HepG2 (cell line): ENCODE measurements around the gene GOLGB1. TPM values are rescaled to one million over a fixed set of nuclear protein-coding genes. Genes with fewer than 3 reads are reported as not detected.

ENCODE experiments used
- ATAC-seq: fragments of 200-7000 bp; cut with Tn5 transposase; 3 replicates; pipeline ENCODE4 v1.9.1; 2020; ENCODE audit warnings: mild to moderate bottlenecking, moderate library complexity
- BruUV-seq: library from RNA; stranded (reverse); fragments of 400-500 nt; replicated peaks from 2 replicates; lab custom pipeline; 2021; lab: Mats Ljungman, UMichigan
- CTCF ChIA-PET: fragments of 300-600 bp; formaldehyde crosslinking; extraction: SDS; loops from one replicate; lab custom pipeline; 2021; ENCODE audit warnings: low total read pairs, inconsistent platforms, low intra/inter-chr PET ratio; lab: Yijun Ruan, JAX
- POLR2A ChIA-PET: fragments of 350-600 bp; sonication (Branson Sonifier 250); formaldehyde crosslinking; loops from one replicate; lab custom pipeline; 2020; ENCODE audit warnings: antibody characterized with exemption, inconsistent platforms; lab: Yijun Ruan, JAX
- DNase-seq: peaks from one replicate; pipeline ENCODE4 v3.0.0-alpha.2; 2015; ENCODE audit warnings: low spot score
- FAIRE-seq: peaks from 3 replicates; lab custom pipeline; 2011; peaks lifted over from hg19 to GRCh38; lab: Jason Lieb, UNC
- H2AFZ ChIP-seq: one replicate; pipeline ENCODE4 v1.6.1; 2011; ENCODE audit warnings: low read length, inconsistent platforms
- H3K27ac ChIP-seq: fragments of 300-600 bp; 3 replicates; pipeline ENCODE4 v1.8.0; 2011; ENCODE audit warnings: mixed run types, mild to moderate bottlenecking, mixed read lengths, low read length, inconsistent platforms; ENCODE audit not compliant: insufficient read depth; ENCODE audit errors: extremely low read length
- H3K27me3 ChIP-seq, 2 experiments: fragments of 200-600 bp in 1 of 2; 2 replicates in 1 of 2; 3 replicates in 1 of 2; pipeline versions ENCODE4 v1.6.0 to v1.8.0; 2011; ENCODE audit warnings: low read length in 2 of 2, mild to moderate bottlenecking in 2 of 2, moderate library complexity in 2 of 2, inconsistent platforms in 1 of 2; ENCODE audit not compliant: insufficient read depth in 2 of 2, control insufficient read depth in 1 of 2
- H3K36me3 ChIP-seq, 2 experiments: fragments of 200-600 bp in 1 of 2; replicated peaks in 1 of 2; 2 replicates in 1 of 2; 3 replicates in 1 of 2; pipeline versions ENCODE4 v1.5.1 to v1.8.0; 2011; ENCODE audit warnings: low read length in 2 of 2, inconsistent platforms in 1 of 2; ENCODE audit not compliant: insufficient read depth in 2 of 2, control insufficient read depth in 1 of 2
- H3K4me1 ChIP-seq: 2 replicates; pipeline ENCODE4 v1.5.1; 2012; ENCODE audit warnings: low read length, inconsistent platforms; ENCODE audit not compliant: insufficient read depth
- H3K4me2 ChIP-seq: 2 replicates; pipeline ENCODE4 v1.6.0; 2011; ENCODE audit warnings: low read depth, low read length, inconsistent platforms
- H3K4me3 ChIP-seq, 3 experiments: fragments of 200-600 bp in 1 of 3; sonication (generic), shearing (Covaris generic) in 1 of 3; replicated peaks in 1 of 3; 2 replicates each; pipeline ENCODE4 v1.5.1; 2011 to 2016; ENCODE audit warnings: low read length in 3 of 3, inconsistent platforms in 2 of 3, low read depth in 2 of 3, mild to moderate bottlenecking in 2 of 3, control low read depth in 1 of 3, mixed read lengths in 1 of 3; ENCODE audit not compliant: insufficient read depth in 1 of 3
- H3K79me2 ChIP-seq: one replicate; pipeline ENCODE4 v1.6.1; 2011; ENCODE audit warnings: low read length, inconsistent platforms; ENCODE audit not compliant: insufficient read depth
- H3K9ac ChIP-seq: 2 replicates; pipeline ENCODE4 v1.6.0; 2011; ENCODE audit warnings: mild to moderate bottlenecking, low read depth, low read length, inconsistent platforms; ENCODE audit not compliant: insufficient read depth
- H3K9me3 ChIP-seq: 2 replicates; pipeline ENCODE4 v1.5.1; 2012; ENCODE audit warnings: mild to moderate bottlenecking, low read length
- H4K20me1 ChIP-seq: 2 replicates; pipeline ENCODE4 v1.6.0; 2011; ENCODE audit warnings: inconsistent platforms, mild to moderate bottlenecking, low read length, moderate library complexity; ENCODE audit not compliant: insufficient read depth
- DMTF1 ChIP-seq: sonication (generic); formaldehyde crosslinking; IDR thresholded peaks from 2 replicates; pipeline ENCODE4 v1.4.0; 2020; ENCODE audit warnings: mild to moderate bottlenecking, missing genetic modification reagents
- HNF4A ChIP-seq: sonication (generic); formaldehyde crosslinking; IDR thresholded peaks from 2 replicates; pipeline ENCODE4 v1.4.0; 2020; ENCODE audit warnings: missing genetic modification reagents
- KDM3A ChIP-seq: IDR thresholded peaks from 2 replicates; pipeline ENCODE4 v1.6.1; 2018; ENCODE audit warnings: low read depth, missing compliant biosample characterization
- KDM5A ChIP-seq: fragments of 200-600 bp; sonication (generic); IDR thresholded peaks from 2 replicates; pipeline ENCODE4 v1.7.0; 2018; ENCODE audit warnings: antibody characterized with exemption, mild to moderate bottlenecking, low read length, borderline replicate concordance
- MLXIP ChIP-seq: sonication (generic); formaldehyde crosslinking; IDR thresholded peaks from 2 replicates; pipeline ENCODE4 v1.9.0; 2021; ENCODE audit warnings: missing genetic modification reagents, borderline replicate concordance
- MYPOP ChIP-seq: sonication (generic); formaldehyde crosslinking; IDR thresholded peaks from 2 replicates; pipeline ENCODE4 v1.8.1; 2023; ENCODE audit warnings: mild to moderate bottlenecking, moderate library complexity, missing genetic modification reagents
- NPAS2 ChIP-seq: sonication (generic); formaldehyde crosslinking; IDR thresholded peaks from 2 replicates; pipeline ENCODE4 v1.8.0; 2022; ENCODE audit warnings: mild to moderate bottlenecking, missing genetic modification reagents, borderline replicate concordance
- POLR2AphosphoS2 ChIP-seq: IDR thresholded peaks from 2 replicates; pipeline ENCODE4 v1.6.1; 2011; ENCODE audit warnings: low read depth, low read length, improper control_type of control experiment
- SOX5 ChIP-seq: IDR thresholded peaks from 2 replicates; pipeline ENCODE4 v1.6.1; 2016; ENCODE audit warnings: borderline replicate concordance
- THAP7 ChIP-seq: sonication (generic); formaldehyde crosslinking; IDR thresholded peaks from 2 replicates; pipeline ENCODE4 v1.8.1; 2023; ENCODE audit warnings: mild to moderate bottlenecking, missing genetic modification reagents
- ZBTB21 ChIP-seq: sonication (generic); formaldehyde crosslinking; IDR thresholded peaks from 2 replicates; pipeline ENCODE4 v1.4.0; 2020; ENCODE audit warnings: missing genetic modification reagents
- ZBTB8A ChIP-seq: sonication (generic); formaldehyde crosslinking; IDR thresholded peaks from 2 replicates; pipeline ENCODE4 v1.4.0; 2020; ENCODE audit warnings: mild to moderate bottlenecking, low read depth, missing genetic modification reagents, borderline replicate concordance
- ZFAT ChIP-seq: sonication (generic); formaldehyde crosslinking; conservative IDR thresholded peaks from 2 replicates; pipeline ENCODE4 v1.8.1; 2023; ENCODE audit warnings: missing genetic modification reagents, inconsistent platforms
- ZNF260 ChIP-seq: sonication (generic); formaldehyde crosslinking; IDR thresholded peaks from 2 replicates; pipeline ENCODE4 v1.4.0; 2020; ENCODE audit warnings: missing genetic modification reagents, low read depth, mild to moderate bottlenecking, borderline replicate concordance
- ZNF34 ChIP-seq: sonication (generic); formaldehyde crosslinking; IDR thresholded peaks from 2 replicates; pipeline ENCODE4 v1.4.0; 2020; ENCODE audit warnings: mild to moderate bottlenecking, missing genetic modification reagents, borderline replicate concordance
- ZSCAN20 ChIP-seq: sonication (generic); formaldehyde crosslinking; IDR thresholded peaks from 2 replicates; pipeline ENCODE4 v1.4.0; 2020; ENCODE audit warnings: missing genetic modification reagents, mild to moderate bottlenecking, borderline replicate concordance
- ZSCAN25 ChIP-seq: sonication (generic); formaldehyde crosslinking; IDR thresholded peaks from 2 replicates; pipeline ENCODE4 v1.8.0; 2022; ENCODE audit warnings: mild to moderate bottlenecking, missing genetic modification reagents
- WGBS: methylation state at CpG from one replicate; pipeline ENCODE4 v1.1.6; 2017; ENCODE audit warnings: low lambda C conversion rate; 5-methylcytosine and 5-hydroxymethylcytosine counted together
- in situ Hi-C: cut with HindIII; loops from 2 replicates; pipeline ENCODE4 v1.10.0; 2017; ENCODE audit warnings: low pct_unique_long_range_greater_than_20kb; ENCODE audit not compliant: extremely low pct_ligation_motif_present
- intact Hi-C: fragments of 100-400 bp; cut with micrococcal nuclease; formaldehyde crosslinking; loops from one replicate; pipeline ENCODE4 v1.10.0; 2022; ENCODE audit not compliant: unreplicated experiment
- polyA plus RNA-seq, 8 experiments: library from polyadenylated mRNA; depleted of rRNA in 3 of 8; stranded (reverse) in 7 of 8; unstranded in 1 of 8; fragments of >200 nt; fragmentation: Illumina TruSeq in 4 of 8; extraction: Trizol in 4 of 8; gene quantifications; 2 replicates each; pipeline versions ENCODE4 v1.2.1 to v1.2.3, GENCODE V29; 2011 to 2016; ENCODE audit warnings: low read depth in 4 of 8, missing spikeins in 1 of 8, mixed read lengths in 1 of 8; ENCODE audit not compliant: insufficient read depth in 1 of 8
- total RNA-seq, 5 experiments: library from RNA; depleted of rRNA; stranded (reverse); fragments of >200 nt; fragmentation: Illumina TruSeq; extraction: Trizol; gene quantifications; 2 replicates each; pipeline ENCODE4 v1.2.3, GENCODE V29; 2016; ENCODE audit warnings: low read depth in 1 of 5

The GOLGB1 gene
- total and polyA plus RNA-seq, 2 of the 13 experiments (the other 11 are each of a cell fraction or from before 2014, with no cell fraction given), result 13.1 to 39.5 TPM

GRCh38 chr3:121667333-121667732 lies 82.2 kb downstream of the GOLGB1 start (continued):
- no peak for TF ChIP-seq MLXIP

GRCh38 chr3:121665488-121665887 lies 84.1 kb downstream of the GOLGB1 start:
- no peak overlapping the region for H3K9ac ChIP-seq
- WGBS, result 95% methylated on average over 2 of the region's 2 CpGs
- no peak overlapping the region for H3K27ac ChIP-seq
- CTCF ChIA-PET, result no interaction called here
- no peak overlapping the region for H3K4me2 ChIP-seq
- H3K79me2 ChIP-seq, result no peaks in the 10 kb centered on the region
- DNase-seq (no peak), ATAC-seq (no peak), FAIRE-seq (no peak)
- in situ Hi-C loops (no loop called here), intact Hi-C loops (no loop called here)
- POLR2A ChIA-PET, result no interaction called here
- peaks cover 19% of the 10 kb centered on the region; the same call in 1 of the 2 replicates for H3K4me1 ChIP-seq
- BruUV-seq, result no TSS peak
- H3K36me3 ChIP-seq, result peaks cover 19 to 56% of the 10 kb centered on the region in 2 experiments
- H4K20me1 ChIP-seq, result no peaks in the 10 kb centered on the region
- H2AFZ ChIP-seq, result no peak overlapping the region
- H3K4me3 ChIP-seq, result no peak overlapping the region
- no peaks in the 10 kb centered on the region for H3K27me3 ChIP-seq
- no peaks in the 10 kb centered on the region for H3K9me3 ChIP-seq
- TF ChIP-seq POLR2AphosphoS2 (no peak), ZBTB8A (CRISPR knock-in tag) (no peak), ZSCAN20 (CRISPR knock-in tag) (no peak), KDM3A (CRISPR knock-in tag) (no peak), SOX5 (CRISPR knock-in tag) (no peak), NPAS2 (no peak), ZBTB21 (CRISPR knock-in tag) (no peak), DMTF1 (no peak), ZFAT (CRISPR knock-in tag) (no peak), ZNF34 (CRISPR knock-in tag) (no peak), KDM5A (no peak), HNF4A (CRISPR knock-in tag) (no peak), THAP7 (CRISPR knock-in tag) (no peak), ZSCAN25 (CRISPR knock-in tag) (no peak), ZNF260 (no peak), MYPOP (CRISPR knock-in tag) (no peak)
